GM12891 (cell line): ENCODE results near the gene NEURL2.
"Not testable (repeated sequence)": the region's sequence is repeated elsewhere in the genome, so short reads cannot be mapped to it uniquely, and the experiment has no call there.

Experiments used
- DNase-seq: peaks from one replicate; pipeline ENCODE4 v3.0.0; 2011; ENCODE audit warnings: low spot score; ENCODE audit not compliant: insufficient read length
- FAIRE-seq: peaks from 2 replicates; lab custom pipeline; 2011; peaks lifted over from hg19 to GRCh38; lab: Jason Lieb, UNC
- PAX5 ChIP-seq: IDR thresholded peaks from 2 replicates; pipeline ENCODE4 v1.6.1; 2011; ENCODE audit warnings: low read length, moderate library complexity, mild to moderate bottlenecking; ENCODE audit not compliant: insufficient read depth, severe bottlenecking
- POLR2A ChIP-seq: IDR thresholded peaks from 2 replicates; pipeline ENCODE4 v1.6.1; 2011; ENCODE audit warnings: low read depth, low read length, control low read depth
- POLR2AphosphoS5 ChIP-seq: IDR thresholded peaks from 2 replicates; pipeline ENCODE4 v1.6.1; 2011; ENCODE audit warnings: low read depth, low read length, control low read depth
- POU2F2 ChIP-seq: IDR thresholded peaks from 2 replicates; pipeline ENCODE4 v1.6.1; 2011; ENCODE audit warnings: low read depth, mild to moderate bottlenecking, control low read depth, low read length, moderate library complexity
- SPI1 ChIP-seq: IDR thresholded peaks from 2 replicates; pipeline ENCODE4 v1.6.1; 2011; ENCODE audit warnings: low read depth, low read length, control low read depth
- TAF1 ChIP-seq: IDR thresholded peaks from 2 replicates; pipeline ENCODE4 v1.6.1; 2011; ENCODE audit warnings: low read depth, low read length, control low read depth

Gene NEURL2

DNA sequence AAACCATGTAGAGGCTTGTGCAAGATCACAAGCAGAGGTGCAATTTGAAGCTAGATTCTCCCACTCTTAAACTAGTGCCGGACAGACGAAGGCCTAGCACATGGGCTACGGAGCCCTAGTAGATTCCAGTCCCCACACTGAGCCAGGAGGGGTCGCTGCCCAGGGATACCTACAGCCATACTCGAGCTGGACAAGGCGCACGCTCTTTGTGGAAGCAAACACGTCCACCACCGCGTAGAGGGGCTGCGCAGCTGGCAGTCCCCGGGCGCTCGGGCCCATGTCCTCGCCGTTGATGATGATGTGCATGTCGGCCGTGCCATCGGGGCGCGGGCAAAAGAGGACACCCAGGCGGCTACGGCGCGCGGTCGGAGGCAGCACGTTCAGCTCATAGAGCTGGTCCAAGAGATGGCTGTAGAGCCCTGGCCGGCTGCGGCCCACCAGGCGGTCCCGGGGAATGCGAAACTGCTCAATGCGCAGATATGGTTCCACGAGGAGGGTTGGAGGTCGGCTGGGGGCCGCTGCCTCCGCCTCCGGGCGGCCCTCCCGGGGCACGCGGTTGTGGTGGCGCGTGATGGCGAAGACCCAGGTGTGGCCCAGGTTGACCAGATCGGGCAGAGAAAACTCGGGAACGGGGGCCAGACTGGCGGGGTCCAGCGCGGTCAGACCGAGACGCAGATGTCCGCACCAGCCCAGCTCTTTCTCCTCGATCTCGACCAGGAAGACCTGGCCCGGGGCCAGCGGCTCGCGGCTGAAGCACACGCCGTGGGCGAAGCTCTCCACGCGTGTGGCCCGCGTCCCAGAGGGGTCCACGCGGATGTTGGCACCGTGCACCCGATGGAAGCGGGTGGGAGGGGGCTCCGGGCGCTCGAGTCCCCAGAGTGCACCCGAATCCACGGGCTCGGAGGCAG lies 677 bp downstream of the NEURL2 start:
- peak; percentile 39 for DNase-seq
- peak; percentile 40 for FAIRE-seq
- TF ChIP-seq POU2F2 (no peak), TAF1 (no peak), POLR2AphosphoS5 (no peak), POLR2A (no peak), SPI1 (no peak), PAX5 (no peak)

DNA sequence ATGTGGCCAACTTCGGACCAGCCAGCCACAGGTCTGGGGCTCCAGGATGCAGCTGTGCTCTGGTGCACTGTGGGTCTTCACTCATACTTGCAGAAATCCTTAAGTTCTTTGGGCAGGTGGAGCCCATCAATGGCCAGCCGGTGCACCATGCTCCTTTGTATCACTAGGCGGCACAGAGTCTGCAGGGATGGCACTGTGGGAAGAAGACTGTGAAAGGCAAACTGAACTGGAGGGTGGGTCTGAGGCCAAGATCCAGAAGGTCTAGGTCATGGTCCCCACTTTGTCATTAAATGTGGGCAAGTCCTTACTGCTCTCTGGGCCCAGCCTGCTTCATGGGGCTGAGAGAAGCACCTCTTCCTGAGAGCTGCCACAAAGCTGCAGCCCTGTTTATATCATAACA lies 2.3 kb downstream of the NEURL2 start:
- TF ChIP-seq POLR2AphosphoS5 (no peak), SPI1 (no peak), PAX5 (no peak), TAF1 (no peak), POU2F2 (no peak), POLR2A (no peak)
- DNase-seq (no peak), FAIRE-seq (no peak)

- TF ChIP-seq TAF1 (no peak), POU2F2 (no peak), POLR2A (no peak), SPI1 (no peak), PAX5 (no peak), POLR2AphosphoS5 (no peak)
- FAIRE-seq = no peak
- no peak for DNase-seq
Measured at GRCh38 chr20:45887346-45887715, 3.7 kb downstream of the NEURL2 start, which contains the start of gene SPATA25. TSS of gene SPATA25 (minus strand) at chr20:45887622. CDS start at chr20:45887590, 32 bp downstream.

DNA sequence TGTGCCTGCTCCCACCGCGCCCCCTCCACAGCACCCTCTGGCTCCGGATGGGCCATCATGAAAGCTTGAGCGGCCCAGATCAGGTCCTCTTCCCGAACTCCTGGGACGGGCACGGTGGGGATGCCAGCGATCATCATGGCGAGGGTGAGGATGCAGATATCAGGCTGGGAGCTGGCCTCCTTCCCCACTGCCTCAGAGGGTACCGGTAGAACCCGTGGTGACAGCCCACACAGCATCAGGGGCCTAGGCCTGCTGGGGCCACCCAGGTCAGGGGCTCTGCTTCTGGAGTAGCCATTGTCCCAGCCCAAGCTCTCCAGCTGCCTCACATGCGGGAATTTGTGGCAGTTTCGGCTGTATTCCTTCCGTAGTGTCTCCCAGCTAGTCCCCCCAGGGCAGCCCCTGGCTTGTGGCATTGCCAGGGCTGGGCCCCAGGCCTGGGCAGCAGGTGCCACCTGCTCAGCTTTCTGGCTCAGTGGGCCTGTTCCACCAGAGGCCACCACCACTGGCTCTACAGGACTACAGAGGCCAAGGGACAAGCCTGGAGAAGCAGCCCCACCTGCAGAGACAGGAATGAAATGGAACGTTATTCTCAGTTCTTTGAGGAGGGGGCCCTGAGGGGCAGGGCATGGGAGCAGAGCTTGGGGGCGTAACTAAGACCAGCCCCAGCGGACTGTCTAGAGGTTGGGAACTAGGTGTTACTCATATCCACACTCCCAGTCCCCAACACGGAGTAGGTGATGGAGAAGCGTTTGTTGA lies 4.2 kb downstream of the NEURL2 start:
- DNase-seq (no peak), FAIRE-seq (no peak)
- TF ChIP-seq POLR2AphosphoS5 = 0 out of 2 replicates have a peak, but pooled peaks have one; percentile 42
- TF ChIP-seq PAX5 = no peak

- DNase-seq = no peak
- no peak for TF ChIP-seq POLR2AphosphoS5
- no peak for TF ChIP-seq TAF1
- TF ChIP-seq PAX5 = no peak
- no peak for TF ChIP-seq SPI1
- no peak for TF ChIP-seq POU2F2
- TF ChIP-seq POLR2A = no peak
- no peak for FAIRE-seq
Measured at GRCh38 chr20:45883100-45883469, 7.9 kb downstream of the NEURL2 start.

DNA sequence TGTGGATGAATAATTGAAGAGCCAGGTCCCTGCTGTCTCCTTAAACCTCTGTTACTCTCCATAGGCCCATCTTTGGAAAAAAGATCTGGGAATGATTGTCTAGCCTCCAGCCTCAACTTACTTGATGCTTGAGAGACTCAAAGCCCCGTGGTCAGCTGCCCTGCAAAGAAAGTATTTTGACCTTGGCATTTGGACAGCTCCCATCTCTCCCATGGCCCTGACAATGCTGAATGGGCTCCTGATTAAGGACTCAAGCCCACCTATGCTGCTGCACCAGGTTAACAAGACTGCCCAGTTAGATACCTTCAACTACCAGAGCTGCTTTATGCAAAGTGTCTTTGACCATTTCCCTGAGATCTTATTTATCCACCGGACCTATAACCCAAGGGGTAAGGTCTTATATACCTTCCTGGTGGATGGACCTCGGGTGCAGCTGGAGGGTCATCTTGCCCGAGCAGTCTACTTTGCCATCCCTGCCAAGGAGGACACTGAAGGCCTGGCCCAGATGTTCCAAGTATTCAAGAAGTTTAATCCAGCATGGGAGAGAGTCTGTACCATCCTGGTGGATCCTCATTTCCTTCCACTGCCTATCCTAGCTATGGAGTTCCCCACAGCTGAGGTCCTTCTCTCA lies 8.4 kb downstream of the NEURL2 start:
- no peak for DNase-seq
- no peak for FAIRE-seq
- no peak for TF ChIP-seq POLR2AphosphoS5
- TF ChIP-seq POLR2A = no peak

- FAIRE-seq = peak; percentile 97
- peak; percentile 94 for DNase-seq
- TF ChIP-seq SPI1 = no peak
- TF ChIP-seq TAF1 = peak; percentile 98
- peak; percentile 50 for TF ChIP-seq PAX5
- TF ChIP-seq POLR2A = peak; percentile 97
- TF ChIP-seq POU2F2 = no peak
- TF ChIP-seq POLR2AphosphoS5 = peak; percentile 97
Measured at GRCh38 chr20:45880988-45881788, 9.8 kb downstream of the NEURL2 start, which contains the start of gene ZSWIM1. TSS of gene ZSWIM1 (plus strand) at chr20:45881227. CDS start at chr20:45882593, 1,366 bp downstream.

DNA sequence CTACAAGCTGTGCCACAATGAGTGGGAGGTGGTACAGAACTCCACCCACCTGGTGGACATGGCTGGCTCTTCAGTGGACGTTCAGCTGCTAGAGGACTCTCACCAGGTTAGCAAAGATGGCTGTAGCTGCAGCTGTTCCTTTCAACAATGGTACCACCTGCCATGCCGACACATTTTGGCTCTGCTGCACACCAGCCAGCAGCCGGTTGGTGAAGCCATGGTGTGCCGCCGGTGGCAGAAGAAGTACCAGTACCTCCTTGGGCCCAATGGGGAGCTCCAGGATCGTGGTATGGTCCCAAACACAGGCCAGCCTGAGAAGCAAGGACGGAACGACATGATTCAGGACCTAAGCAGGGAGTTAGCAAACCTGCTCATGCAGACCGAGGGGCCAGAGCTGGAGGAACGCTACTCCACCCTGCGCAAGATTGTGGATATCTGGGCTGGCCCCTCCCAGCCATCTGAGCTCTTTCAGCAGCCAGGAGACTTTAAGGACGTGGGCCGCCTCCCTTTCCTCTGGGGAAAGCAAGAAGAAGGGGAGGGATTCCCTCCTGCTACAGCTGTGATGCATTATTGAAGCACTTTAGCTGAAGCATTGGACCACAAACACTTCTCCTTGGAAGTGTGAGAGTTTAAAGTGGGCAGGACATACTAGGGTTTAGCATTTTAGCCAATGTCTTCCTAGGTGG lies 12.8 kb downstream of the NEURL2 start:
- no peak for FAIRE-seq
- TF ChIP-seq TAF1 (no peak), POLR2A (no peak), POLR2AphosphoS5 (no peak), SPI1 (no peak), PAX5 (no peak), POU2F2 (no peak)

GRCh38 chr20:45874576-45874975 lies 16.4 kb downstream of the NEURL2 start:
- DNase-seq (no peak), FAIRE-seq (no peak)
- TF ChIP-seq POU2F2 (no peak), TAF1 (no peak), POLR2AphosphoS5 (no peak), SPI1 (no peak), PAX5 (no peak), POLR2A (no peak)

More for the DNA sequence above, 12.8 kb downstream of the NEURL2 start:
- DNase-seq = no peak

GRCh38 chr20:45874104-45874481 lies 16.9 kb downstream of the NEURL2 start:
- not testable (repeated sequence) for FAIRE-seq, DNase-seq
